ENCODE measurements around the gene TRIP4.
"Not testable (repeated sequence)": the region's sequence is repeated elsewhere in the genome, so short reads cannot be mapped to it uniquely, and the experiment has no call there.

The TRIP4 gene

GRCh38 chr15:64453689-64454037 is 66.0 kb downstream of the TRIP4 start:
- DNase-seq, result no peak

- DNase-seq, result no peak
Measured at GRCh38 chr15:64454282-64454681, 66.6 kb downstream of the TRIP4 start.

GRCh38 chr15:64455961-64456371 is 68.3 kb downstream of the TRIP4 start:
- DNase-seq, result no peak

- no peak for DNase-seq
Measured at GRCh38 chr15:64456634-64457108, 69.0 kb downstream of the TRIP4 start.

- DNase-seq, result no peak
Measured at GRCh38 chr15:64459066-64459781, 71.6 kb downstream of the TRIP4 start.

- DNase-seq, result peak; percentile 92
Measured at GRCh38 chr15:64460206-64460723, 72.6 kb downstream of the TRIP4 start, which contains the start of gene ZNF609. Gene ZNF609 (plus strand): TSS chr15:64460578. CDS start chr15:64499420, 38,842 bp downstream.

GRCh38 chr15:64460724-64461720 is 73.4 kb downstream of the TRIP4 start:
- peak; percentile 37 for DNase-seq

- peak; percentile 43 for DNase-seq
Measured at GRCh38 chr15:64461721-64462162, 74.1 kb downstream of the TRIP4 start.

- no peak for DNase-seq
Measured at GRCh38 chr15:64462492-64462891, 74.9 kb downstream of the TRIP4 start.

- no peak for DNase-seq
Measured at GRCh38 chr15:64464276-64465005, 76.8 kb downstream of the TRIP4 start.

GRCh38 chr15:64466408-64467141 is 78.9 kb downstream of the TRIP4 start:
- no peak for DNase-seq

- no peak for DNase-seq
Measured at GRCh38 chr15:64472161-64472560, 84.5 kb downstream of the TRIP4 start.

GRCh38 chr15:64474846-64475245 is 87.2 kb downstream of the TRIP4 start:
- no peak for DNase-seq

- DNase-seq, result no peak
Measured at GRCh38 chr15:64476550-64476949, 88.9 kb downstream of the TRIP4 start.

- no peak for DNase-seq
Measured at GRCh38 chr15:64478863-64479262, 91.2 kb downstream of the TRIP4 start.

GRCh38 chr15:64480891-64481290 is 93.3 kb downstream of the TRIP4 start:
- no peak for DNase-seq

- no peak for DNase-seq
Measured at GRCh38 chr15:64483749-64484148, 96.1 kb downstream of the TRIP4 start.

- DNase-seq, result no peak
Measured at GRCh38 chr15:64485796-64486195, 98.2 kb downstream of the TRIP4 start.

- no peak for DNase-seq
Measured at GRCh38 chr15:64490598-64491259, 103.1 kb downstream of the TRIP4 start.

- DNase-seq, result no peak
Measured at GRCh38 chr15:64493641-64494040, 106.0 kb downstream of the TRIP4 start.

GRCh38 chr15:64495968-64496367 is 108.3 kb downstream of the TRIP4 start:
- DNase-seq, result not testable (repeated sequence)

Measured in stimulated activated CD4-positive, alpha-beta T cell treated with anti-CD3 and anti-CD28 coated beads, Interleukin-4, amount 100 ng/mL, for 24 hours (primary cell).